A673 (cell line): ENCODE measurements around the gene GLCCI1. TPM values are rescaled to one million over a fixed set of nuclear protein-coding genes. Genes with fewer than 3 reads are reported as not detected.

Experiments used
- BruUV-seq: library from RNA; stranded (reverse); fragments of 400-500 nt; replicated peaks from 2 replicates; lab custom pipeline; 2021; lab: Mats Ljungman, UMichigan
- CTCF ChIA-PET: fragments of 300-600 bp; sonication (Branson Sonifier 250); formaldehyde crosslinking; loops from one replicate; lab custom pipeline; 2022; ENCODE audit warnings: antibody characterized with exemption; lab: Charles Lee
- POLR2A ChIA-PET: fragments of 300-600 bp; sonication (Branson Sonifier 250); formaldehyde crosslinking; loops from one replicate; lab custom pipeline; 2022; ENCODE audit warnings: antibody characterized with exemption; ENCODE audit not compliant: low non-redundant PET; lab: Charles Lee
- DNase-seq: peaks from one replicate; pipeline ENCODE4 v3.0.0-alpha.2; 2015; ENCODE audit warnings: low spot score
- H3K27ac ChIP-seq: fragments of 200-600 bp; sonication (generic); 2 replicates; pipeline ENCODE4 v1.5.1; 2016; ENCODE audit warnings: mixed run types, low read depth, mild to moderate bottlenecking, mixed read lengths, antibody characterized with exemption, low read length; ENCODE audit not compliant: poor library complexity, severe bottlenecking
- H3K27me3 ChIP-seq: fragments of 200-600 bp; sonication (generic); replicated peaks from 2 replicates; pipeline ENCODE4 v1.6.1; 2017; ENCODE audit warnings: mixed run types, low read depth, mild to moderate bottlenecking, mixed read lengths, antibody characterized with exemption, low read length; ENCODE audit not compliant: insufficient read depth, poor library complexity
- H3K36me3 ChIP-seq: fragments of 200-600 bp; sonication (generic); 2 replicates; pipeline ENCODE4 v1.6.1; 2016; ENCODE audit warnings: mixed run types, mild to moderate bottlenecking, mixed read lengths, antibody characterized with exemption, low read length; ENCODE audit not compliant: insufficient read depth, poor library complexity, severe bottlenecking
- H3K4me1 ChIP-seq: fragments of 200-600 bp; sonication (generic); 2 replicates; pipeline ENCODE4 v1.6.1; 2017; ENCODE audit warnings: mixed run types, mild to moderate bottlenecking, mixed read lengths, antibody characterized with exemption, low read length; ENCODE audit not compliant: insufficient read depth, poor library complexity, severe bottlenecking
- H3K4me3 ChIP-seq: fragments of 200-600 bp; sonication (generic); 2 replicates; pipeline ENCODE4 v1.5.1; 2016; ENCODE audit warnings: low read depth, mixed run types, mild to moderate bottlenecking, mixed read lengths, low read length; ENCODE audit not compliant: poor library complexity, severe bottlenecking
- H3K9me3 ChIP-seq: fragments of 200-600 bp; sonication (generic); 2 replicates; pipeline ENCODE4 v1.6.1; 2016; ENCODE audit warnings: mixed run types, low read depth, mild to moderate bottlenecking, mixed read lengths, antibody characterized with exemption, low read length; ENCODE audit not compliant: poor library complexity, severe bottlenecking
- CTCF ChIP-seq: fragments of 300-800, 200-600 bp; sonication (generic); conservative IDR thresholded peaks from 2 replicates; pipeline ENCODE4 v1.5.1; 2017; ENCODE audit warnings: low read depth, mild to moderate bottlenecking, antibody characterized with exemption, low read length, moderate library complexity, mixed read lengths
- EZH2 ChIP-seq: fragments of 200-600 bp; sonication (generic); IDR thresholded peaks from 2 replicates; pipeline ENCODE4 v1.6.1; 2017; ENCODE audit warnings: borderline replicate concordance, low read depth, mild to moderate bottlenecking, mixed read lengths, antibody characterized with exemption, low read length; ENCODE audit not compliant: poor library complexity, severe bottlenecking
- intact Hi-C: fragments of 100-400 bp; cut with micrococcal nuclease; formaldehyde crosslinking; loops from one replicate; pipeline ENCODE4 v1.10.0; 2022; ENCODE audit not compliant: unreplicated experiment
- total RNA-seq: library from RNA; stranded (reverse); gene quantifications from 2 replicates; pipeline ENCODE4 v1.2.3, GENCODE V29; 2021

GLCCI1 gene
- total RNA-seq, 1 experiment from 2014 or later: 6.9 TPM

- ChIA-PET POLR2A (no interaction called here), CTCF (no interaction called here)
- no peaks in the 10 kb centered on the region for H3K4me1 ChIP-seq
- H3K36me3 ChIP-seq: no peaks in the 10 kb centered on the region
- DNase-seq: no peak
- no peaks in the 10 kb centered on the region for H3K27me3 ChIP-seq
- H3K4me3 ChIP-seq: no peak overlapping the region
- intact Hi-C loops: no loop called here
- no TSS peak for BruUV-seq
- H3K9me3 ChIP-seq: no peaks in the 10 kb centered on the region
- TF ChIP-seq CTCF (no peak), EZH2 (no peak)
- no peak overlapping the region for H3K27ac ChIP-seq
Measured at GRCh38 chr7:8003077-8003476, 34.5 kb downstream of the GLCCI1 start.

DNA sequence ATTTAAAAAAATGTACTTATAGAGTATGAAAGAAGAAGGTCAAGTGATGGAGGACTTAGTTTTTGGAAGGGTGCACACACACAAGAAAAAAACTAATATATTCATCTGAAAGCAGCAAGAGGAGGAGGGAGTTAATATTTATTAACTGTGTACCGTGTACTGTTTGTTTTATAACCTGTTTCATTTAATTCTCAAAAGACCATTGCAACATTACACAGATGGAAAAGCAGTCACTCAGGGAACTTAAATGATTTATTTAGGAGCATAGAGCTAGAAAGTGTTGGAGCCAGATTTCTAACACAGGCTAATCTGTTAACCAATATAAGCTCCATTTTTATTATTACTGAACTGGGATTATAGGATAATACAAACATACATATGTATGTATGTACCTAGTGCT lies 36.7 kb downstream of the GLCCI1 start:
- H3K9me3 ChIP-seq: no peaks in the 10 kb centered on the region
- no peaks in the 10 kb centered on the region for H3K27me3 ChIP-seq
- intact Hi-C loops: no loop called here
- no peaks in the 10 kb centered on the region for H3K36me3 ChIP-seq
- H3K27ac ChIP-seq: no peak overlapping the region
- H3K4me1 ChIP-seq: no peaks in the 10 kb centered on the region
- no peak for DNase-seq
- no TSS peak for BruUV-seq
- CTCF ChIA-PET: no interaction called here
- TF ChIP-seq EZH2 (no peak), CTCF (no peak)
- no peak overlapping the region for H3K4me3 ChIP-seq
- POLR2A ChIA-PET: no interaction called here

DNA sequence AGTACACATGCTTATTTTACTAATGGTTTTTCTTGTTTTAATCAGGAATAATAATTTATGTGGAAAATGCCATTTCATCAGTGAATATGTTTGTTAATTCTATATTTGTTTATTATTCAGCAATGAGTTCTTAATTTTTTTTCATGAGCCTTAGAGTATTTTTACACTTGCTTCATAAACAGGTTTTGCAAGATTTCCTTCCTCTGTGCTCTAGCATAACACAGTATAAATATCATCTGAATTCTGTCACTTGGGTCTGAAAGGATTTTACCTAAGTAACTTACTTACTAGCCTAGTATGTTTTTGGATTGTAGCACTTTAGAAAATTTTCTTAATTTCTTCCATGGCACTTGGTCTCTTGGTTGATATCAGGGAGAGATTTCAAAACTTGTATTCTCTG lies 45.8 kb downstream of the GLCCI1 start:
- H3K9me3 ChIP-seq: no peaks in the 10 kb centered on the region
- H3K27me3 ChIP-seq: no peaks in the 10 kb centered on the region
- H3K36me3 ChIP-seq: no peaks in the 10 kb centered on the region
- no peak for TF ChIP-seq EZH2
- TF ChIP-seq CTCF: no peak
- DNase-seq: no peak
- H3K4me3 ChIP-seq: no peak overlapping the region
- ChIA-PET CTCF (no interaction called here), POLR2A (no interaction called here)
- BruUV-seq: no TSS peak
- intact Hi-C loops: no loop called here
- no peaks in the 10 kb centered on the region for H3K4me1 ChIP-seq
- no peak overlapping the region for H3K27ac ChIP-seq
